ENCODE results near the gene TCF7L2. TPM values are rescaled to one million over a fixed set of nuclear protein-coding genes. Genes with fewer than 3 reads are reported as not detected.
A peak's percentile ranks its signal among the peaks of the same experiment; 100 is the strongest.

The TCF7L2 gene
- total RNA-seq, 1 donor from 2014 or later = 109 TPM

- Mint-ChIP-seq H3K27ac (peak overlapping the region; percentile 17), H3K27me3 (peaks cover 6% of the 10 kb centered on the region), H3K4me3 (ENCODE audit: low read depth) (no peak overlapping the region), H3K4me1 (ENCODE audit: low read depth) (peaks cover 7% of the 10 kb centered on the region), H3K9me3 (ENCODE audit: low read depth) (no peaks in the 10 kb centered on the region), H3K36me3 (ENCODE audit: insufficient read depth) (no peaks in the 10 kb centered on the region)
- DNase-seq (ENCODE audit: low spot score, unreplicated experiment) = no peak
- no peak for TF ChIP-seq CTCF (IDR thresholded peaks at IDR 0.05; ENCODE audit: unreplicated experiment)
Observed at GRCh38 chr10:113187063-113187777, 237.2 kb downstream of the TCF7L2 start.

GRCh38 chr10:113199459-113199858 is 249.4 kb downstream of the TCF7L2 start:
- Mint-ChIP-seq H3K4me3 (ENCODE audit: low read depth) (no peak overlapping the region), H3K27ac (no peak overlapping the region), H3K36me3 (ENCODE audit: insufficient read depth) (peaks cover 1% of the 10 kb centered on the region), H3K4me1 (ENCODE audit: low read depth) (no peaks in the 10 kb centered on the region), H3K9me3 (ENCODE audit: low read depth) (peaks cover 4% of the 10 kb centered on the region), H3K27me3 (no peaks in the 10 kb centered on the region)
- TF ChIP-seq CTCF (IDR thresholded peaks at IDR 0.05; ENCODE audit: unreplicated experiment) = no peak
- no peak for DNase-seq (ENCODE audit: low spot score, unreplicated experiment)

GRCh38 chr10:113202011-113202410 is 252.0 kb downstream of the TCF7L2 start:
- DNase-seq (ENCODE audit: low spot score, unreplicated experiment) = no peak
- H3K4me1 Mint-ChIP-seq (ENCODE audit: low read depth) = no peaks in the 10 kb centered on the region
- H3K9me3 Mint-ChIP-seq (ENCODE audit: low read depth) = peaks cover 23% of the 10 kb centered on the region
- H3K4me3 Mint-ChIP-seq (ENCODE audit: low read depth) = no peak overlapping the region
- TF ChIP-seq CTCF (IDR thresholded peaks at IDR 0.05; ENCODE audit: unreplicated experiment) = no peak
- no peak overlapping the region for H3K27ac Mint-ChIP-seq
- peaks cover 1% of the 10 kb centered on the region for H3K36me3 Mint-ChIP-seq (ENCODE audit: insufficient read depth)
- H3K27me3 Mint-ChIP-seq = no peaks in the 10 kb centered on the region

GRCh38 chr10:113207924-113208323 is 257.9 kb downstream of the TCF7L2 start:
- Mint-ChIP-seq H3K27ac (no peak overlapping the region), H3K4me3 (ENCODE audit: low read depth) (no peak overlapping the region), H3K36me3 (ENCODE audit: insufficient read depth) (peaks cover 3% of the 10 kb centered on the region), H3K4me1 (ENCODE audit: low read depth) (no peaks in the 10 kb centered on the region), H3K27me3 (no peaks in the 10 kb centered on the region), H3K9me3 (ENCODE audit: low read depth) (peaks cover 44% of the 10 kb centered on the region)
- no peak for DNase-seq (ENCODE audit: low spot score, unreplicated experiment)
- no peak for TF ChIP-seq CTCF (IDR thresholded peaks at IDR 0.05; ENCODE audit: unreplicated experiment)

- Mint-ChIP-seq H3K36me3 (ENCODE audit: insufficient read depth) (peaks cover 3% of the 10 kb centered on the region), H3K4me1 (ENCODE audit: low read depth) (peaks cover 2% of the 10 kb centered on the region), H3K4me3 (ENCODE audit: low read depth) (no peak overlapping the region), H3K9me3 (ENCODE audit: low read depth) (peaks cover 23% of the 10 kb centered on the region), H3K27ac (no peak overlapping the region), H3K27me3 (no peaks in the 10 kb centered on the region)
- DNase-seq (ENCODE audit: low spot score, unreplicated experiment) = no peak
- no peak for TF ChIP-seq CTCF (IDR thresholded peaks at IDR 0.05; ENCODE audit: unreplicated experiment)
Observed at GRCh38 chr10:113213035-113213434, 263.0 kb downstream of the TCF7L2 start.
